Measurements from ENCODE around the gene HCN2.

DNA sequence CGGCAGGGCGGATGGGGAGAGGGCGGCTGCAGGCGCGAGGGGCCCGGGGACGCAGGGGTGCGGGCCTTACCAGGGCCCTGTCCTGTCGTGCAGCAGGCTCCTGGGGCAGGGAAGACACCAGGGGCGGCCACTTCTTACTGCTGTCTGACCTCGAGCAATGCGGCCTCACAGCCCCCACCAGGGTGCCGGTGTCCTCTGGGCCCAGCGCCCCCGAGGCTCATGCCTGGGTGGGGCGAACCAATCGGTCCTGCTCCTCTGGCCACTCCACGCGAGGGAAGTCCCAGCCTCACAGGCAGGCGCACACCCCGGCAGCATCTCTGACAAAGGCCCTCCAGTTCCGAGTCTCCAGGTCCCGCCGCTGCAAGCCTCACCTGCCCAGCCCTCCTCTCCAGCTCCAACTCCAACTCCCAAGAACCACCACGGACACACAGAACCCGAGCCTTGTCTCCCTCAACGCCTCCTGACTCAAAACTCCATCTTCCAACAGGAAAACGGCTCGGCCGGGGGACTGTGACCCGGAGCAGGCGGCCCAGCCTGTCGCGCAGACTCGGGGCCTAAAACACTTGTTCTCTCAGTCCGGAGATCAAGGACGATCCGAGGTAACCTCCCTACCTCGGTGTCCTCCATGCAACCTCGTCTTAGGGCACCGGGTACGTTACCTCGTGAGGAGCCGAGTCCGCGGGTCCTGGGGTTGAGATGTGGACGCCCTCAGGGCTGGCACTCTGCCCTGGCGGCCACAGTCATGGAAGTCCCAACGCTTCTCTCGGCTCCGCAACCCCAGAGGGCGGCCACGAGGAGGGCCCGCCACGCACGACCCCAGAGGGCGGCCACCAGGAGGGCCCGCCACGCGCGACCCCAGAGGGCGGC lies 56.5 kb downstream of the HCN2 start:
- TF ChIP-seq EP300 (IDR thresholded peaks at IDR 0.05) (no peak), CTCF (IDR thresholded peaks at IDR 0.05) (no peak), POLR2A (IDR thresholded peaks at IDR 0.05) (no peak)
